Measurements from ENCODE around the gene CMTM7. TPM values are rescaled to one million over a fixed set of nuclear protein-coding genes. Genes with fewer than 3 reads are reported as not detected.

The CMTM7 gene
- total RNA-seq, 1 experiment from 2014 or later, result 8.5 TPM

DNA sequence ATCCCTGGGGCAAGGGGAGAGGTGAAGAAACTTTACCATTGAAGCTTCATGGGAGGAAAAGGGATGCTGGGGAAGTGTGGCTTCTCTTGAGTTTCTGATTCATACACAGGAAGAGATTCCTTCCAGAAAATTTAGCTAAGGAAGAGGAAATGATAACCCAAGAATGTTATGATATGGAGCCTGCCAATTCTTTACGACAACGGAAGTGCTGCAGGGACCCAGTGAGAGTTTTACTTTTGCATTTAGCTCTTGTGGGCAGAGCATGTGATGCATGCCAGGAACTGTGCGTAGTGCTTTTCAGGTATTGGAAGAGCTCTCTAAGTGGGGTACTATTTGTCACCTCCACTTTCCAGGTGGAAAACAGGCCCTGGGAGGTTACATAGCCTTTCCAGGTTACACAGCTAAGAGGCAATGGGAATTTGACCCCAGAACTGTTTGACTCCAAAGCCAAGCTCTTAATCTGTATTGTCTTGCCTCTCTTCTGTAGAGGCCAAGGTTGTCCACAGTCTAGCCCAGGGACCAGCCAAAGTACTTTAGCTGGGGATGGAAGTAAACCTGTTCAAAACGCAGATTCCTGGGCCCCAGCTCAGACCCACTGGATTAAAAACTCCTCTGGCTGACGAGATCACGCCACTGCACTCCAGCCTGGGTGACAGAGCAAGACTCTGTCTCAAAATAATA, 23.0 kb downstream of the CMTM7 start:
- DNase-seq (ENCODE audit: low spot score), result peak; percentile 89

DNA sequence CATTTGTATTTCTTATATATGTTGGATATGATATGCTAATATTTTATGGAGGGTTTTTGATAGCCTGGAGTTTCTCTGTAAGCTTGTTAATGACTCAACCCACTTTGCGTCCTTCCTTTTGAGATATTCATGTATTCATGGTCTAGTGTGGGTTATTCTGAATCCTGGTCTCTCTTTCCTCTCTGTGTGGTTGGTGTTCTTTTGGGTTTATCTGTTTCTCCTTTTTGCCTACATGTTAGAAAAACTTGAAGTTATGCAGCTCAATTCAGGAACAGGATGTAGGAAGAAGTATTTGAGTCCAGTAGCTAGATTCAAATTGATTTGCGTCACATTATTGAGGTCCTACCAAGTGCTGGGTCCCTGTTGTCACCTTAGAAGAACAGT, 28.1 kb downstream of the CMTM7 start:
- DNase-seq (ENCODE audit: low spot score), result peak; percentile 26

DNA sequence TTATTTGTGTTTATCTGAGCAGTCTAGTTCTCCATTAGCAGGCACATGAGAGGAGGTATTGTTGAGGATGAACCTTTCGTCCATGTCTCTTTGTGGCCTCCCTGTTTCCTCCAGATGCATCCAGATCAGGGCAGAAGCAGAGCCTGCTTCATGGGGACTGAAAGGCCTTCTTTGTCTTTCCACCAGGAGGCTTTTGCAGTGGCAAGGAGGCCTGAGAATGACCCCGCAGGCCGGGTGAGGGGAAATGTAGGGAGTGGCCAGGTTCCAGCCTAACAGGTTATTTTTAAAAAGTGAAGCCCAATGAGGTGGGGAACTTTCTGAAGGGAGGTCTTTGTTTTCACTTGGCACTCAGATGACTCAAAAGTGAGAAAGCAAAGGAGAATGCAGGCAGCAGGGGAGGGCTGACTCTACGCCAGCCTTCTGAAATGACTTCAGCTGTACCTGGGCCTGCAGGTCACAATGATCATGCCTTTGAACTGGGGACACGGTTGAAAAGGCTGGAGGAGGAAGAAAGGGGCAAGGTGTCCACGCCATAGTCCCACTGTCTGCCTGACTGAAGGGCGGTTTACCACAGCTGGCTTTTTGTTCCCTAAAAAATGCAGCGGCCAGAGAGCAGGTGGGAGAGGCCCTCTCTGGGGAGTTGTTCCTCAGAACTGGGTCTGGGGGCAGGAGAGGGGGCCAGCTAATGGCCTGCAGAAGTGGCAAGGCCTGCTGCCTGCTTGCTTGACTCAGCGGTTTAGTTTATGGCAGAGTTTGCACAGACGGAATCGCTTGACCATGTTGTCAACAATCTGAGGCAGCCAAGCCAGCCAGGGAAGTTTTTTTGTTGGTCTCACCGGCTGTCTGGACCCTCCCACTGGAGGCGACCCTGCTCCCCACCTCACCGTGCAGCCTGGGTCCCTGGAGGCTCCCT, 28.7 kb downstream of the CMTM7 start:
- peak; percentile 94 for DNase-seq (ENCODE audit: low spot score)

DNA sequence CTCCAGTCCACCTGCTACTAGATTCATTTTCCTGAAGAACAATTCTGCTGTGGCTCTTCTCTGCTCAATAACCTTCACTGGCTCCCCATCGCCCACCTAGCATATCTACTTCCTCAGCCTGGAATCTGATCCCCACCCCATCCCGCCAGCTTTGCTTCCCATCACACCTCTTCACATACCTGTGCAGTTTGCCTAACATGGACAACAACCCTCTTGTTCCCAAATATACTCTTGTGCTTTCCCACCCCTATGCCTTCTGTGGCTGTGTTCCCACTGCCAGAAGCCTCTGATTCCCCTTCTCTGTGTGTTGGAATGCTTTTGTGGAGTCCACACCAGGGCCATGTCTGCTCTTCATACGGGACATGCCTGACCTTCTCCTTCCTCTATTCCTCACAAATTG, 29.5 kb downstream of the CMTM7 start:
- DNase-seq (ENCODE audit: low spot score), result no peak

DNA sequence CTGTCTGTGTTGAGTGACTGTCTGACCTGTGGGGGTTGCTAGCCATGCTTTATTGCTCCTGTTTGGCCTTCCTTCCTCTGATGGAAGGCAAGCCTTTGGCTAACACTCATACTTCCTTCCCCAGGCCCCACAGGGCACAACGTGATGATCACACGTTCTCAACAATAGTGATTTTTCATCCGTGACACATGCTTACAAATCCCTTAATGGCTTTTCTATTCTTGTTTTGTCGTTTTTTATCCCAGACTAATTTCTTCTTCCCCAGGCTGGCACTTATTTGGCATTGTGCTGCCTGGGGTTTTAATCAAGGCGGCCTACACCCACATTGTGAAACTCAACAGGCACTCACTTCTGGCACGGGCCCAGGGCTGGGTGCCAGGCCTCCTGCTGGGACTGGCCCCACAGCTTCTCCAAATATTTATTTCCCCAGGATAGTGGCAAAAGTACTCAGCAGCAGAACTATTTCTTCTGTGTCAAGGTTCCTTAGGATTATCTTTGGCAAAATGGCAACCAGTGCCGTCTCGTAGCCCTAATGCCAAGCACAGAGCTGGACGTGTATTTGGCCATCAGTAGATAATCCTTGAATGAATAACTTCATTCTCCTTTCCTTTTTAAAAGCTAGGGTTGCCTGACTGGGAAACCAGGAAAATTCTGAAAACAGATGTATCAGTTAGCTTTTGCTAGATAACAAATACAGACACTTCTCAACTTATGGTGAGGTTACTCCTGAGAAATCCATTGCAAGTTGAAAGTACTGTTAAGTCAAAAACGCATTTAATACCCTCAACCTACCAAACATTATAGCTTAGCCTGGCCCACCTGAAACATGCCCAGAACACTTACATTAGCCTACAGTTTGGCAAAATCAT, 30.6 kb downstream of the CMTM7 start:
- DNase-seq (ENCODE audit: low spot score), result peak; percentile 96

DNA sequence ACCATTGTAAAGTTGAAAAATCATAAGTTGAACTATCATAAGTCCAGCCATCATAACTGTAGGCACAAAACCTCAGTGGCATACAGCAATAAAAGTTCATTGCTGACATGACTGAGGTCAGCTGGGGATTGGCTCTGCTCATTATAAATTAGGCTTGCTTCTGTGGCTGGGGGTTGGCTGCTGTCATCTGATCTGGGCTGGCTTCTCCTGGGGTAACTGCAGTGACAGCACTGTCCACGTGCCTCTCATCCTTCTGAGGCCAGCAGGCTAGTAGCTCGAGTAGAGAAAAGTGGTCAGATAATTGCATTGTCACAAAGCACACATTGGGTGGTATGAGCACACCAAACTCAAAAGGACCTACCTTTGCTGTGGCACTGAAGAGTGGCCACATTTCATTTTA, 31.3 kb downstream of the CMTM7 start:
- DNase-seq (ENCODE audit: low spot score), result no peak

DNA sequence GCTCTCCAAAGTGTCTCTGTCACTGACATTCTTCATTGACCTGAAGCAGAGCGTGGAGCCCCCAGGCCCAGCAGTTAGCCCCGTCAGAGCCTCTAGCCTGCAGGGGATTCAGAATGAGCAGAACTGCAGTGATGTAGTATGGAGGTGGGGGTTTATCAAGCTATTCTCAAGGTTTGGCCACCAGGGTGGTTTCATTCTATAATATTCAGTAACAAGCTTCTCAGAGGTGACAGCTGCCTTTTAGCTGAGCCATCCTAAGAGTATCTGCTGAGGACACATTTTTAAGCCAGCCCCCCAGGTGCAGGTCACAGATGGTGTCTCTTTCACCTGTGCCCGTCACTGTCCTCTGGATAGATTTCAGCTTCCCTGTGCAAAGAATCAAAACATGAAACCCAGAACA, 31.9 kb downstream of the CMTM7 start:
- no peak for DNase-seq (ENCODE audit: low spot score)

DNA sequence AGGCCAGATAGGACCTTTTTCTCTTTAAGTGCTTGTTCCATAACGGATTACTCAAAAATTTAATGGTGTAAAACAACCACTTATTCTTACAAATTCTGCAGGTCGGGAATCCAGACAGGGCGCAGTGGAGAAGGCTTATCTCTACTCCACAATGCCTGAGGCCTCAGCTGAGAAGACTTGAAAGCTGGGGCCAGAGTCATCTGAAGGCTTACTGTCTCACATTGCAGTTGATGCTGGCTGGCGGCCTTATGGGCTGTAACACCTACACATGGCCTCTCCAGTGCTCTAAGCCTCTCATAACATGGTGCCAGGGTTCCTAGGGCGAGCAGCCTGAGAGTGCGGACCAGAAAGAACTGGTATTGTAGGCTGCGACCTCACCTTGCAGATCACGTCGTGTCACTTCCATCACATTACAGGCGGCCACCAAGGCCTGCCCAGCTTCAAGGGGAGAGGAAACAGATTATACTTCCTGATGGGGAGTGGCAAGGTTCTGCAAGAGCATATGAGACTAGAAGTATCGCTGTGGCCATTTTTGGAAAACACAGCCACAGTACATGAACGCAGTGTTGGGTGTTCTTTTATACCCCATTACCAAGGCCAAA, 32.4 kb downstream of the CMTM7 start:
- no peak for DNase-seq (ENCODE audit: low spot score)

DNA sequence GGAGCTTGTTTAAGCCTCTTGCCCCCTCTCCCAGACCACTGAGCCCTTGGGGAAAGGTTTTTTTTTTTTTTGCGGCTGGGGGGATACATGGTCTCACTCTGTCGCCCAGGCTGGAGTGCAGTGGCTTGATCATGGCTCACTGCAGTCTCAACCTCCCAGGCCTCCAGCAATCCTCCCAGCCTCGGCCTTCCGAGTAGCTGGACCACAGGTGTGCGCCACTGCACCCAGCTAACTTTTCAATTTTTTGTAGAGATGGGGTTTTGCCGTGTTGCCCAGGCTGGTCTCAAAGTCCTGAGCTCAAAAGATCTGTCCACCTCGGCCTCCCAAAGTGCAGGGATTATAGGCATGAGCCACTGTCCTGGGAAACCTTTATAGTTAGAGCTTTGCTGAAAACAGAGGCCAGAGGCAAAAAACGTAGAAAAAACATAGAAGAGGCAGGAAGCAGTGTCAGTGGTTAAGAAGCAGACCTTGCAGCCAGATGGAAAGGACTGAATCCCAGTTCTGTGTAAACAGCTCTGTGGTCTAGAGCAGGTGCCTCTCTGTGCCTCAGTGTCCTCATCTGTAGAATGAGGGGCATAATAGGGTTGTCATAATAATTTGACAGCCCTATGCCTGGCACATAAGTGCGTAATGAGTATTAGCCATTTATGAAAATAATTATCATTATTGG, 33.1 kb downstream of the CMTM7 start:
- DNase-seq (ENCODE audit: low spot score), result no peak

DNA sequence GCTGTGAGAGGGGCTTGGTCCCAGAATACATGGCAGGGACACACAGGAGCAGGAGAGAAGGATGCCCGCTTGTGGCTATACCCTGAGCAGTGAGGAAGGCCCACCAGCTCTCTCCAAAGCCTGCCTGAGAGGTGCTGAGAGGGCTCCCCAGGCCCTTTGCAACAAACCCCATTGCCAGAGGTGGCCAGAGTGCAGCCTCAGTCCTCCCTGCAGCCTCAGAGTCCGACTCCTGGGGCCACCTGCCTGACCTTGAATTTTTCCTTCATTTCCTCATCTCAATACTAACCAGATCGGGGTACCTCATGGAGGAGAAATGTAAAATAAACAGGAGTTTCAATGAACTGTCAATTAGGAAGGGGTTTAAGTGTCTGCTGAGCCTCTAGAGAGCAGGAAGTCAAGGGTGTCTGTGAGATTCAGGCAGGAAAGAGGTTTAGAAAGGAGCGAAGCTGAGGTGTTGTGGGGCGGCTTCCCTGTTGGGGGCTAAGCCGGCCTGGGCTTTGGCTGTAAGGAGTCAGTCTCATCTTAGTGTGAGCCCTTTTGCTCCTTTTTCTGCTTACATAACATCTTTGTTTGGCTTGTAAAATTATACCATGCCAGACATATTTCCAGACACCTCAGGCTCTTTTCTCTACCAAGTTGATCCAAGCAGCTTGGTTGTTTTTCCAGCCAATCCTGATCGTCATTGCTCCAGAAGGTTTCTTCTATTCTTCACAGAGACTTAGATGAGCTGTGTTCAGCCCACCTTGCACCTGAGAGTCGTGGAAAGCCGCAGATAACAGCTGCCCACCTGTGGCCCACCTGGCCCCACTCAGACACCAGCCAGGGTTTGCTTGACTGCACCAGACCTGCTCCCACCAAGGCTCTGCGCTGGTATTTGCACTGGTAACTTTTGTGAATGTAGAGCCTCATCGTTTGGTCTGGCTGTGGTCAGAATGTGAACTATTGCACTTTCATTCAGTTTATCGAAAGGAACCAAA, 36.7 kb downstream of the CMTM7 start:
- DNase-seq (ENCODE audit: low spot score), result no peak

DNA sequence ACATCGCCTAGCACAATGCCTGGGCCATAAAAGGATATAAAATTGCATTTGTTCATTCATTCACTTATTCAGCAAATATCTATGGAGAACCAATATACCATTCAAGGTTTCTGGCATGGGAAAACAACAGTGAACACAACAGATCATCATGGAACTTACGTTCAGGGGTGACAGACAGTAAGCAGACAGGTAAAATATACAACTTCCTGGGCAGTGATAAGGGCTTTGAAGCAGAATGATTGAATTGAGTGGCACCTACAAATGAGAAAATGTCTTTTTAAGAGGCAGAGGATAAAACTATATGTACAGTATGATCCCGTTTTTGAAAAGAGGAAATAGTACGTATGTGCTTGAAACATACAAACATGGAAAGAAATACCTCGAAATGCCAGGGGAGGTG, 39.2 kb downstream of the CMTM7 start:
- no peak for DNase-seq (ENCODE audit: low spot score)

DNA sequence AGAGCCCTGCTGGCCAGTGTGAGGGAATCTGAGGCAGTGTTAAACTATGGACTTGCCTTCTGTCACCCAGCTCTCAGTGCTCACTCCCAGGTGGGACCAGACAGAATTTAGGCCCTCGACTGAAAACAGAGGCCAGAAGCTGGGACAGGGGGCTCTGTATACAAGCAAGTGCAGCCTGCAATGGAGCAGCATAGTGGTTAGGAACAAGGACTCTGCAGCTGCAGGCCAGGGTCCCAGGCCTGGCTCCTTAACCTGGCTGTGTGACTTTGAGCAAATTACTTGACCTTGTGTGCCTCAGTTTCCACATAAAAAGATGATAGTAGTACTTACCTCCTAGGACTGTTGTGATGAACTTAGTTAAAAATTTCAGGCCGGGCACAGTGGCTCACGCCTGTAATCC, 39.8 kb downstream of the CMTM7 start:
- no peak for DNase-seq (ENCODE audit: low spot score)

DNA sequence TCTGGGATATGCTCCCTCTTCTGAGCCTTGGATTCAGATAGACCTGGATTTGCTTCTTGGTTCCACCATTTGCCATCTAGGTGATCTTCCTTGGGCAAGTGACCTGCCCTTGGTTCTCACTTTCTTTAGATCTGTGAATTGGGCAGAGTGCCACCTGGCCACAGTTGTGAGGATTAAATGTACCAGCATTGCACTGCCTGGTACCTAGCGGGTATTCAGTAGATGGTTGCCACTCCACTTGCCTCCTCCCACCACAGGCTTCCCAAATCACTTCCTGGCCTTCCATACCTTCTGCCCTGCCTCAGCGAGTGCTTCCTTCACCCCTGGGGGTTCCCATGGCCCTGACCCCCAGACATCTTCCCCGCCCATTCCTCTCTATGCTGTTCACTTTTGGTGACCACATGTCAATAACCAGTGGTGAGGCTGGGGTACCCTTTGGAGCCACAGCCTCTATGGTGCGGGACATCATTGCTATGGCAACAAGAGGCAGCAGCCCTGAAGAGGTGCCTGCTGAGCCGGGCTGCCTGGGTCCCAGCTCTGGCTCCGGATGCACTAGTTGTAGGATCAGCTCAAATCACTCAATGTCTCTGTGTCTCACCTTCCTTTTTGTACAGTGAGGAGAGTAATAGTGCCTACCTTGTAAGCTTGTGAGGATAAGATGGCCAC, 40.5 kb downstream of the CMTM7 start:
- no peak for DNase-seq (ENCODE audit: low spot score)

DNA sequence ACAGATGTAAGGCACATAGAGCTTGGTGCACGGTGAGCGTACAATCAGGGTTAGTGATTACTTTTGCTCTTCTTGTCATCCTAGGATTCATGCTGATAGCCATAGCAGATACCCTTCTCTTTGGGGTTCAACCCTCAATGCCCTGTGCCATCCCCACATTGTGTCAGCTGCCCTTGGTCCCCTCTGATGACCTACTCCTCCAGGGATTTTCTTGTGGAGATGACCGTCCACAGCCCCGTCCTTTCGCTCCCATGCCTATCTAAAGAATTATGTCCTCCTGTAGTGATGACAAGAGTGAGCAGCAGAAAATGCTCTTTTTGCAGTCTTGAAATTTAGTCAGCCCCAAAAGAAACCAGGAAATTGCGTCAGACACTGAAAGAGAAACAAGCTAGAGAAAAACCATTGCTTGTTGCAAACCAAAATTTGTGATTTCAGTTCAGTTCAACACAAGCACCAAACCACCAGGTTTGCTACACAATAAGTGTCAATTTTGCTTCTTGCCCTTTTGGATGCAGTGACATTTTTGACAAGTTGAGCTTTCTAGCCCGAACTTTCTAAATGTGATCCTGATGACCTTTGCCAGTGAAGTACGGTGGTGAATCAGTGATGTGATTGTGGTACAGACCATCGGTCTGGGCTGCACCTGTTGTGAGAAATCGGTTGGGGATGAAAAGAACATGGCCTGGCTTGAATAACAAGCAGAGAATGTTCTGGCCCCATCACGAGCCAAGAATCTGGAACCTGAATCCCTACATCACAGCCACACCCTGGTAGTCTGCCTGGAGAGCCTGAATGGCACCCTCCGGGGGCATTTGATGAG, 41.3 kb downstream of the CMTM7 start:
- no peak for DNase-seq (ENCODE audit: low spot score)

DNA sequence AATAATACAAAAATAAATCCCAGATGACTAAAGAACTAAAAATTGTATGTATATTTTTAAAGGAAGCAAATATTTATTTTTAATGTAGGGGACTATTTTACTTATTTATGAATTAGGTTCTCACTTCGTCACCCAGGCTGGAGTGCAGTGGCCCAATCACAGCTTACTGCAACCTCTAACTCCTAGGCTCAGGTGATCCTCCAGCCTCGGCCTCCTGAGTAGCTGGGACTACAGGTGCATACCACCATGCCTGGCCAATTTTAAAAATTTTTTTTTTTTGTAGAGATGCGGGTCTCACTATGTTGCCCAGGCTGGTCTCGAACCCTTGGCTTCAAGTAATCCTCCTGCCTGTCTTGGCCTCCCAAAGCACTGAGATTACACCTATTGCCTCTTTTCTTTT, 42.6 kb downstream of the CMTM7 start:
- DNase-seq (ENCODE audit: low spot score), result no peak

DNA sequence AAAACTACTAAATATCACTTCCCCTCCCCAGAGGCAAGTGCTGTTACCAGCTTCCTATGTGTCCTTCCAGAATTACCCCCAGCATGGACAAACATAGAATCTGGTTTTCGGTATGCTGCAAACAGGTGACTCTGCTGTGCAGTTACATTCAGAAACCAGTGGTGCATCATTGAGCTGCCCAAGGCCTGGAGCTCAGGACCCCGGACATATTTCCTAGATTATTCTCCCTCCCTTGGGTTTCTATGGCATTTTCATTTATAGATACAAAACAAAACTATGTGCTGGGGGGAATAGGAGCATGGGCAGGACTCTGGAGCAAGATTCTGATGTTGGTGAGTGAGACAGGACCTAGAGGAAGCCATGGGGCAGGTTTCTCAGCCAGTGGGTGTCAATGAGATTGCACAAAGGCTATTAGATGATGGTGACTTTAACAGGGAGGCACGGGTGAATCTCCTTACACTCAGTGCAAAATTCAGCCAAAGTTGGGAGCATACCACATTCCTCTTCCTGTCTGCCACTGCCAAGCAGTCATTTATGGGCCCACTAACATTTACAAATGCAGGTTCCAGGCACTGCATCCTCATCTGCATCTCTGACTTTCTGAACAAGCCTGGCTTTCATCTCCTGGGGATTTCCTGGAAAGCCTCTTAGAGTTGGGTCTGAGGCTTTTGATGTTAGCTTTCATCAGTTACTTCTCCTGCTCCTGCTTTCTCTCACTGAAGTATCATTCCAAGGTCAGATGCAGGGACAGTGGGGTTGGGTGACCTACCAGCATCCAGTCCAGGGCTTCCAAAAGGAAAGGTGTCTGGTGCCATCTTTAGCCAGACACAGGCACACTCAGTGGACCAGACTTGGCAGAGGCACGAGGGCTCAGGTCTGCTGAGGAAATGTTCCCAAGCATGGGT, 44.5 kb downstream of the CMTM7 start:
- no peak for DNase-seq (ENCODE audit: low spot score)

DNA sequence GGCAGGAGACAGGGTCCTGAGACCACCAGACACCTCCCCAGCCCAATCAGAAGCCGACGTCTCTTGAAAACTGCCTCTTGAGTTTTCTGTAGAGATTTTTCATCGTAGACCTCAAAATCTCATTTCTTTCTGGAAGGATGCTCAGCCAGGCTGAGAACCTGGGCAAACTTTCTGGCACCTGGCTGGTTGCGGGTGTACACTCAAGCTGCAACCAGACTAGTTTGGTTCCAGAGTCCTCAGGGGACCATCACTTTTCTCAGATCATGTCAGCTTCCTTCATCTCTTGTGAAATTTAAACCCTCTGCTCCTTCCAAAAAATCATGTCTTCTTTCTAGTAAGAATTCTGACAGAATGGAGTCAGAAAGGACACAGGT, 45.1 kb downstream of the CMTM7 start:
- DNase-seq (ENCODE audit: low spot score), result no peak

DNA sequence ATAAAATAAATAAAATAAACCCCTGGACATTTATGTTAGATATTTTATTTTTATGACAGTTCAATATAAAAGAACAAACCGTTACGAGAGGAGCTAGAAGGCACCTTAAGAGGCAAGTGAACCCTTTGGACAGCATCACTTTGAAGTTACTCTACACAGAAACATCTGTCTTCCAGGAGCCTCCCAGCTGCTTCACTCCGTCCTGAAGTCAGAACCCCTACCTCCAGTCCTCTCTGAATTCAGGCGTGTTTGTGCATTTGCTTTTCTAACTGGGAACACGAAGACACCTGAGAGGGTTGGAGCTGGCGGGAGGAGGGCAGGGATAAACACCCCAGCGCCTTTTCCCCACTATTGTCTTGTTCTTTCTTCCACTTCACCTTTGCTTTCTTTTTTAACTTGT, 46.2 kb downstream of the CMTM7 start:
- no peak for DNase-seq (ENCODE audit: low spot score)

All from A172 (cell line).